PC-9 (cell line): Measurements from ENCODE around the gene NCKAP1.
"Not testable (repeated sequence)": the region's sequence is repeated elsewhere in the genome, so short reads cannot be mapped to it uniquely, and the experiment has no call there.

Experiments used
- CTCF ChIP-seq: fragments of 200-600 bp; sonication (generic); conservative IDR thresholded peaks from 2 replicates; pipeline ENCODE4 v1.6.1; 2017; ENCODE audit warnings: mixed run types, antibody characterized with exemption, mild to moderate bottlenecking, moderate library complexity
- EZH2 ChIP-seq: fragments of 200-600 bp; sonication (generic); IDR thresholded peaks from 2 replicates; pipeline ENCODE4 v1.8.0; 2017; ENCODE audit warnings: antibody characterized with exemption, low read depth

GRCh38 chr2:182876653-182877052 lies 161.6 kb downstream of the NCKAP1 start:
- not testable (repeated sequence) for TF ChIP-seq EZH2, CTCF
